OCI-LY3 (cell line): ENCODE data around the gene CELF4.

Experiments
- EZH2phosphoT487 ChIP-seq: fragments of 200-600 bp; shearing (Covaris generic); IDR thresholded peaks from 2 replicates; pipeline ENCODE4 v1.6.1; 2018; ENCODE audit warnings: antibody characterized with exemption, mixed run types, low read depth
- TF ChIP-seq, protein P1 (sequence below): fragments of 200-600, 300-600 bp; sonication (generic); IDR thresholded peaks from 2 replicates; pipeline ENCODE4 v1.5.1; 2014; ENCODE audit warnings: antibody characterized with exemption, low read length, low read depth

DNA sequence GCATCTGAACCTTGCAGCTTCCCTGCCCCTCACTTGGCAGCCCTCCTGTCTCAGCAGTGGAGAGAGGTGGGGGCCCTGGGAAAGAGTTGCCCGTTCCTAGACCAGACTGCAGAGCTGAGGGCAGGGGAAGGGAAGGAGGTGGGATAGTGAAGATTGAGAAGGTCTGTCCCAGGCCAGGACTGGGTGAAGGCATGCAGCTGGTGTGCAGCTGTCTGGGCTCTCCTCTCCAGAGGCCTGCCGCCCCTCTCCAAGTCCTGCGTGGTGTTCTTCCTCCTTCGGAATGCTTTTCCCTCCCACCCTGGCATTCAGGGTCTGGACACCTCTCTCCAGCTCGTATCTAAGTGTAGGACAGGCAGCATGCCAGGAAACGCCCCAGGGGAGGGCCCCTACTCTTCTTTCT lies 323.5 kb downstream of the CELF4 start:
- TF ChIP-seq, protein P1, sequence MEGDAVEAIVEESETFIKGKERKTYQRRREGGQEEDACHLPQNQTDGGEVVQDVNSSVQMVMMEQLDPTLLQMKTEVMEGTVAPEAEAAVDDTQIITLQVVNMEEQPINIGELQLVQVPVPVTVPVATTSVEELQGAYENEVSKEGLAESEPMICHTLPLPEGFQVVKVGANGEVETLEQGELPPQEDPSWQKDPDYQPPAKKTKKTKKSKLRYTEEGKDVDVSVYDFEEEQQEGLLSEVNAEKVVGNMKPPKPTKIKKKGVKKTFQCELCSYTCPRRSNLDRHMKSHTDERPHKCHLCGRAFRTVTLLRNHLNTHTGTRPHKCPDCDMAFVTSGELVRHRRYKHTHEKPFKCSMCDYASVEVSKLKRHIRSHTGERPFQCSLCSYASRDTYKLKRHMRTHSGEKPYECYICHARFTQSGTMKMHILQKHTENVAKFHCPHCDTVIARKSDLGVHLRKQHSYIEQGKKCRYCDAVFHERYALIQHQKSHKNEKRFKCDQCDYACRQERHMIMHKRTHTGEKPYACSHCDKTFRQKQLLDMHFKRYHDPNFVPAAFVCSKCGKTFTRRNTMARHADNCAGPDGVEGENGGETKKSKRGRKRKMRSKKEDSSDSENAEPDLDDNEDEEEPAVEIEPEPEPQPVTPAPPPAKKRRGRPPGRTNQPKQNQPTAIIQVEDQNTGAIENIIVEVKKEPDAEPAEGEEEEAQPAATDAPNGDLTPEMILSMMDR = no peak
- TF ChIP-seq EZH2phosphoT487 = no peak
